ENCODE data around the gene RAN. TPM values are rescaled to one million over a fixed set of nuclear protein-coding genes. Genes with fewer than 3 reads are reported as not detected.

The RAN gene
- total and polyA plus RNA-seq, 9 of the 15 experiments (the other 6 are each of a cell fraction or from before 2014, with no cell fraction given), result 1,687 to 3,820 (median 2,300) TPM

DNA sequence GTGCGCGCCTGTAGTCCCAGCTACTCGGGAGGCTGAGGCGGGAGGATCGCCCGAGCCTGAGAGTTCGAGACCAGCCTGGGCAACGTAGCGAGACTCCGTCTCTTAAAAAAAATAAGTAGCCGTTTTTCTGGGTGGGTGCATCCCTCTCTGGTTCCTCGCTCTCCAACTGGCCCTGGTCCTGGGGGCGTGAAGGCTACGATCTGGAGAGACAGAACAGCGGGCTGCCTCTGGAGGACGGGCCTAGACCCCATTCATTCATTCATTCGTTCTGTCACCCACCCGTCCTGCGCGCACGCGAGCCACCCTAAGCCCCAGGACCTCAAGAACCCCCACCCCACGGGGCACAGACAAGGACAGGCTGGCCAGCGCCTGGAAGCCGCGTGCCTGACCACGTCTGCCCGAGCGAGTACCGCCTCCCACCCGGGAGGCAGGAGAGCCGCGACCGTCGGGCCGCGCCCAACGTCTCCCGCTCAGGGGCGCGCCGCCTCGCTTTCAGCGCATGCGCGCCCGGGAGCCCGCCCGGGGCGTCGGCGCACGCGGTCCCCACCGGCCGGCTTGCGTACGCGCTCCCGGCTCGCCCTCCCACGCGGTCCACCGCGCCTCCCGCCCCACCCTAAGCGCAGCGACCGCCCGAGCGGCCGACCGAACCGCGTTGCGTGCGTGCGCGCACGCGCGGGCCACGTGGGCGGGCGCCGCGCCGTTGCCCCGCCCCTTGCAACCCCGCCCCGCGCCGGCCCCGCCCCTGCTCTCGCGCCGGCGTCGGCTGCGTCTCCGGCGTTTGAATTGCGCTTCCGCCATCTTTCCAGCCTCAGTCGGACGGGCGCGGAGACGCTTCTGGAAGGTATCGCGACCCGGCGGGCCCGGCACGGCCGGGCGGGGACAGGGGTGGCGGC, at the start of gene RAN (continued):
- TF ChIP-seq, protein P1, sequence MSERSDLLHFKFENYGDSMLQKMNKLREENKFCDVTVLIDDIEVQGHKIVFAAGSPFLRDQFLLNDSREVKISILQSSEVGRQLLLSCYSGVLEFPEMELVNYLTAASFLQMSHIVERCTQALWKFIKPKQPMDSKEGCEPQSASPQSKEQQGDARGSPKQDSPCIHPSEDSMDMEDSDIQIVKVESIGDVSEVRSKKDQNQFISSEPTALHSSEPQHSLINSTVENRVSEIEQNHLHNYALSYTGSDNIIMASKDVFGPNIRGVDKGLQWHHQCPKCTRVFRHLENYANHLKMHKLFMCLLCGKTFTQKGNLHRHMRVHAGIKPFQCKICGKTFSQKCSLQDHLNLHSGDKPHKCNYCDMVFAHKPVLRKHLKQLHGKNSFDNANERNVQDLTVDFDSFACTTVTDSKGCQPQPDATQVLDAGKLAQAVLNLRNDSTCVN (CRISPR knock-in tag; IDR thresholded peaks at IDR 0.05), result no peak
- TF ChIP-seq, protein P2, sequence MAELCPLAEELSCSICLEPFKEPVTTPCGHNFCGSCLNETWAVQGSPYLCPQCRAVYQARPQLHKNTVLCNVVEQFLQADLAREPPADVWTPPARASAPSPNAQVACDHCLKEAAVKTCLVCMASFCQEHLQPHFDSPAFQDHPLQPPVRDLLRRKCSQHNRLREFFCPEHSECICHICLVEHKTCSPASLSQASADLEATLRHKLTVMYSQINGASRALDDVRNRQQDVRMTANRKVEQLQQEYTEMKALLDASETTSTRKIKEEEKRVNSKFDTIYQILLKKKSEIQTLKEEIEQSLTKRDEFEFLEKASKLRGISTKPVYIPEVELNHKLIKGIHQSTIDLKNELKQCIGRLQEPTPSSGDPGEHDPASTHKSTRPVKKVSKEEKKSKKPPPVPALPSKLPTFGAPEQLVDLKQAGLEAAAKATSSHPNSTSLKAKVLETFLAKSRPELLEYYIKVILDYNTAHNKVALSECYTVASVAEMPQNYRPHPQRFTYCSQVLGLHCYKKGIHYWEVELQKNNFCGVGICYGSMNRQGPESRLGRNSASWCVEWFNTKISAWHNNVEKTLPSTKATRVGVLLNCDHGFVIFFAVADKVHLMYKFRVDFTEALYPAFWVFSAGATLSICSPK (IDR thresholded peaks at IDR 0.05; ENCODE audit: borderline replicate concordance), result 0 out of 2 replicates have a peak, but pooled peaks have one; percentile 36
- TF ChIP-seq PHTF2 (CRISPR knock-in tag; IDR thresholded peaks at IDR 0.05) (no peak), ZNF551 (CRISPR knock-in tag; IDR thresholded peaks at IDR 0.05) (no peak), EZH2 (IDR thresholded peaks at IDR 0.05; ENCODE audit: borderline replicate concordance, low read depth, low read length) (no peak), ZSCAN29 (IDR thresholded peaks at IDR 0.05) (no peak), ZBTB8A (IDR thresholded peaks at IDR 0.05; ENCODE audit: partially characterized antibody) (no peak), RBM39 (optimal IDR thresholded peaks at IDR 0.05; ENCODE audit: low read depth, low read length) (no peak), ZNF354B (CRISPR knock-in tag; IDR thresholded peaks at IDR 0.05) (no peak)
- TF ChIP-seq, protein P3, sequence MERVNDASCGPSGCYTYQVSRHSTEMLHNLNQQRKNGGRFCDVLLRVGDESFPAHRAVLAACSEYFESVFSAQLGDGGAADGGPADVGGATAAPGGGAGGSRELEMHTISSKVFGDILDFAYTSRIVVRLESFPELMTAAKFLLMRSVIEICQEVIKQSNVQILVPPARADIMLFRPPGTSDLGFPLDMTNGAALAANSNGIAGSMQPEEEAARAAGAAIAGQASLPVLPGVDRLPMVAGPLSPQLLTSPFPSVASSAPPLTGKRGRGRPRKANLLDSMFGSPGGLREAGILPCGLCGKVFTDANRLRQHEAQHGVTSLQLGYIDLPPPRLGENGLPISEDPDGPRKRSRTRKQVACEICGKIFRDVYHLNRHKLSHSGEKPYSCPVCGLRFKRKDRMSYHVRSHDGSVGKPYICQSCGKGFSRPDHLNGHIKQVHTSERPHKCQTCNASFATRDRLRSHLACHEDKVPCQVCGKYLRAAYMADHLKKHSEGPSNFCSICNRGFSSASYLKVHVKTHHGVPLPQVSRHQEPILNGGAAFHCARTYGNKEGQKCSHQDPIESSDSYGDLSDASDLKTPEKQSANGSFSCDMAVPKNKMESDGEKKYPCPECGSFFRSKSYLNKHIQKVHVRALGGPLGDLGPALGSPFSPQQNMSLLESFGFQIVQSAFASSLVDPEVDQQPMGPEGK (CRISPR knock-in tag; IDR thresholded peaks at IDR 0.05; ENCODE audit: borderline replicate concordance), result no peak
- TF ChIP-seq, protein P4, sequence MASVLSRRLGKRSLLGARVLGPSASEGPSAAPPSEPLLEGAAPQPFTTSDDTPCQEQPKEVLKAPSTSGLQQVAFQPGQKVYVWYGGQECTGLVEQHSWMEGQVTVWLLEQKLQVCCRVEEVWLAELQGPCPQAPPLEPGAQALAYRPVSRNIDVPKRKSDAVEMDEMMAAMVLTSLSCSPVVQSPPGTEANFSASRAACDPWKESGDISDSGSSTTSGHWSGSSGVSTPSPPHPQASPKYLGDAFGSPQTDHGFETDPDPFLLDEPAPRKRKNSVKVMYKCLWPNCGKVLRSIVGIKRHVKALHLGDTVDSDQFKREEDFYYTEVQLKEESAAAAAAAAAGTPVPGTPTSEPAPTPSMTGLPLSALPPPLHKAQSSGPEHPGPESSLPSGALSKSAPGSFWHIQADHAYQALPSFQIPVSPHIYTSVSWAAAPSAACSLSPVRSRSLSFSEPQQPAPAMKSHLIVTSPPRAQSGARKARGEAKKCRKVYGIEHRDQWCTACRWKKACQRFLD (CRISPR knock-in tag; IDR thresholded peaks at IDR 0.05), result peak; percentile 95; the same call in 1 of the 2 replicates
- TF ChIP-seq, protein P5, sequence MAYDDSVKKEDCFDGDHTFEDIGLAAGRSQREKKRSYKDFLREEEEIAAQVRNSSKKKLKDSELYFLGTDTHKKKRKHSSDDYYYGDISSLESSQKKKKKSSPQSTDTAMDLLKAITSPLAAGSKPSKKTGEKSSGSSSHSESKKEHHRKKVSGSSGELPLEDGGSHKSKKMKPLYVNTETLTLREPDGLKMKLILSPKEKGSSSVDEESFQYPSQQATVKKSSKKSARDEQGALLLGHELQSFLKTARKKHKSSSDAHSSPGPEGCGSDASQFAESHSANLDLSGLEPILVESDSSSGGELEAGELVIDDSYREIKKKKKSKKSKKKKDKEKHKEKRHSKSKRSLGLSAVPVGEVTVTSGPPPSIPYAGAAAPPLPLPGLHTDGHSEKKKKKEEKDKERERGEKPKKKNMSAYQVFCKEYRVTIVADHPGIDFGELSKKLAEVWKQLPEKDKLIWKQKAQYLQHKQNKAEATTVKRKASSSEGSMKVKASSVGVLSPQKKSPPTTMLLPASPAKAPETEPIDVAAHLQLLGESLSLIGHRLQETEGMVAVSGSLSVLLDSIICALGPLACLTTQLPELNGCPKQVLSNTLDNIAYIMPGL (CRISPR knock-in tag; IDR thresholded peaks at IDR 0.05), result no peak
- TF ChIP-seq, protein P6, sequence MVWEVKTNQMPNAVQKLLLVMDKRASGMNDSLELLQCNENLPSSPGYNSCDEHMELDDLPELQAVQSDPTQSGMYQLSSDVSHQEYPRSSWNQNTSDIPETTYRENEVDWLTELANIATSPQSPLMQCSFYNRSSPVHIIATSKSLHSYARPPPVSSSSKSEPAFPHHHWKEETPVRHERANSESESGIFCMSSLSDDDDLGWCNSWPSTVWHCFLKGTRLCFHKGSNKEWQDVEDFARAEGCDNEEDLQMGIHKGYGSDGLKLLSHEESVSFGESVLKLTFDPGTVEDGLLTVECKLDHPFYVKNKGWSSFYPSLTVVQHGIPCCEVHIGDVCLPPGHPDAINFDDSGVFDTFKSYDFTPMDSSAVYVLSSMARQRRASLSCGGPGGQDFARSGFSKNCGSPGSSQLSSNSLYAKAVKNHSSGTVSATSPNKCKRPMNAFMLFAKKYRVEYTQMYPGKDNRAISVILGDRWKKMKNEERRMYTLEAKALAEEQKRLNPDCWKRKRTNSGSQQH (CRISPR knock-in tag; IDR thresholded peaks at IDR 0.05), result peak; percentile 78; the same call in 1 of the 2 replicates

Data from K562 (cell line).